Astrocyte of the spinal cord (primary cell): Measurements from ENCODE around the gene TRAF6.

Experiments used
- DNase-seq: peaks from one replicate; pipeline ENCODE4 v3.0.0; 2011; ENCODE audit warnings: low read depth, low spot score
- H3K4me3 ChIP-seq: 2 replicates; pipeline ENCODE4 v1.5.1; 2011; ENCODE audit warnings: low read depth, mild to moderate bottlenecking, low read length, moderate library complexity
- CTCF ChIP-seq: IDR thresholded peaks from 2 replicates; pipeline ENCODE4 v1.5.1; 2012; ENCODE audit warnings: low read depth, mild to moderate bottlenecking, low read length, inconsistent platforms
- in situ Hi-C: cut with HindIII; loops from 2 replicates; pipeline ENCODE4 v1.10.0; 2017; ENCODE audit warnings: low sequenced_read_pairs

Gene TRAF6

GRCh38 chr11:36509201-36509639 lies 852 bp downstream of the TRAF6 start:
- TF ChIP-seq CTCF = no peak
- peak; percentile 38 for DNase-seq
- H3K4me3 ChIP-seq = peak overlapping the region; percentile 71
- in situ Hi-C loops = no loop called here

- no peak for TF ChIP-seq CTCF
- in situ Hi-C loops = no loop called here
- peak overlapping the region; percentile 71 for H3K4me3 ChIP-seq
- peak; percentile 9 for DNase-seq
These were observed 1.3 kb downstream of the TRAF6 start for GRCh38 chr11:36508743-36509142.

- no peak for TF ChIP-seq CTCF
- in situ Hi-C loops = no loop called here
- no peak for DNase-seq
- no peak overlapping the region for H3K4me3 ChIP-seq
These were observed 2.1 kb downstream of the TRAF6 start for GRCh38 chr11:36507824-36508489.

GRCh38 chr11:36501236-36501635 lies 8.8 kb downstream of the TRAF6 start:
- no peak overlapping the region for H3K4me3 ChIP-seq
- DNase-seq = no peak
- in situ Hi-C loops = no loop called here
- no peak for TF ChIP-seq CTCF

- no peak for TF ChIP-seq CTCF
- in situ Hi-C loops = no loop called here
- DNase-seq = peak; percentile 92
- no peak overlapping the region for H3K4me3 ChIP-seq
These were observed 9.8 kb downstream of the TRAF6 start for GRCh38 chr11:36500315-36500721.

- no peak overlapping the region for H3K4me3 ChIP-seq
- TF ChIP-seq CTCF = no peak
- DNase-seq = no peak
- in situ Hi-C loops = no loop called here
These were observed 10.8 kb downstream of the TRAF6 start for GRCh38 chr11:36499315-36499714.
